Epithelial cell of prostate (primary cell): ENCODE results near the gene MAMLD1.

Source experiments
- DNase-seq: peaks from one replicate; pipeline ENCODE4 v3.0.0-alpha.2; 2011; ENCODE audit warnings: low read depth, low spot score
- H3K27ac ChIP-seq: fragments of 450-650 bp; 2 replicates; pipeline ENCODE4 v1.5.1; 2017; ENCODE audit warnings: mild to moderate bottlenecking

MAMLD1 gene

GRCh38 chrX:150352581-150352980 lies 10.5 kb upstream of the MAMLD1 start:
- H3K27ac ChIP-seq: no peak overlapping the region
- DNase-seq: no peak

DNA sequence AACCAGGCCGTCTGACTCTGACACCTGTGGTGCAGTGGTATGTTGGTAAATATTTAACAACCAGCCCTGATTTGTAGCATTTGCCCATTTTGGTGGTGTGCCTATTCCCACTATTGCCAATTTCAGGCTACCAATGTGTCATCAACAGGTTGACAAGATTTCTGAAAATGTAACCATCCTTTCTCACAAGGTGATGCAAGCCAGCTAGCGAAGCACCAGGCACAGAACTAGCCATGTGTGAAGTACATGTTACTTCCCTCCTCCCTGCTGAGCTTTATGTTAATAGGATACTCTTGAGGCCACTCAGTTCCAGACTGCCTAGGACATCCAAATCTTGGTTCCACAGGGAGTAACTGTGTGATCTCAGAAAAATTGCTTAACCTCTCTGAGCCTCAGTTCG lies 7.2 kb upstream of the MAMLD1 start:
- H3K27ac ChIP-seq: no peak overlapping the region
- no peak for DNase-seq

- H3K27ac ChIP-seq: no peak overlapping the region
- no peak for DNase-seq
Observed at GRCh38 chrX:150357790-150358189, 5.3 kb upstream of the MAMLD1 start.

GRCh38 chrX:150358651-150359050 lies 4.5 kb upstream of the MAMLD1 start:
- H3K27ac ChIP-seq: no peak overlapping the region
- DNase-seq: no peak

DNA sequence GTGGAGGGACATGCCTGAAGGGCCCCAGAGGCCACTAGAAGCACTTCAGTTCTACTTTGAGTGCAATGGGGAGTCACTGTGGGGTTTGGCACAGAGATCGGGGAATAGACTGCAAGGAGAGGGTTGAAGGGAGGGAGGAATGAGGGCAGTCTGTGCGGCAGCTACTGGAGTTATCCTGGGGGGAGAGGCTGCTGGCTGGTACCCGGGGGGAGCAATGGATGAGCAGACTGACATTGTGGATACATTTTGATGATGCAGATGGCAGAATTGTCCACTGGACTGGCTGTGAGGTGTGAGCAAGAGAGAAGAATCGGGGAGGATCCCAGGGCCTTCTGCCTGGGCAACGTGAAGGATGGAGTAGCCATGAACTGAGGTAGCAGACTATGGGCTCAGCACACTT lies 2.8 kb upstream of the MAMLD1 start:
- DNase-seq: no peak
- H3K27ac ChIP-seq: no peak overlapping the region

GRCh38 chrX:150361070-150361776 lies 1.9 kb upstream of the MAMLD1 start:
- H3K27ac ChIP-seq: no peak overlapping the region
- no peak for DNase-seq

DNA sequence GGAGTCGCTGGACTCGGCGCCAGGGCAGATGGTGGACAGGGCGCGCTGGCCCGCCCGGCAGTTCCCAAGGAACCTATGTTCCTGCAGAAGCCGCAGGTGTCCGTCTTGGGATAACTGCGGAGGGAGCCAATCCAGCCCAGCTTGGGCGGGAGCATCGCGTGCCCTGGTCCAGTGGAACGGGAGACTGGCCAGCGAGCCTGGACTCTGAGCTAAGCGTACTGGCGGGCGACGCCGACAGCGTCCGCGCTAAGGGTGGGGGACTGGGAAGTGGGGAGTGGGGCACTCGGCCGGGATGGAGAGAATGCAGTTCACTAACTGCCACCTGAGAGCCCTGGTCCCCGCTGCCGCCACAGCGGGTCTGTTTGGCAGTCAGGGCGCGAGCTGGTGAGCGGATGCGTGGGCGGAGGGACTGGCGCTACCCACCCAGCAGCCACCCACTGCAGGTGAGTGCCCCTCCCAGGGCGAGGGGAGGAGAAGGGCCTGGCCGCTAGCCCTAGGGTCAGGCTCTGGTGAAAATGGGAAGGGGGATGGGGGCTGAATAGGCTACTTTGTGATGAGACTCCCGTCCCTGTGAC lies 1.3 kb upstream of the MAMLD1 start:
- no peak overlapping the region for H3K27ac ChIP-seq
- no peak for DNase-seq

- no peak for DNase-seq
- H3K27ac ChIP-seq: no peak overlapping the region
Observed at GRCh38 chrX:150363561-150364346, 637 bp downstream of the MAMLD1 start.

GRCh38 chrX:150364347-150365050 lies 1.4 kb downstream of the MAMLD1 start:
- no peak overlapping the region for H3K27ac ChIP-seq
- DNase-seq: no peak

- no peak for DNase-seq
- H3K27ac ChIP-seq: no peak overlapping the region
Observed at GRCh38 chrX:150365051-150365989, 2.2 kb downstream of the MAMLD1 start.

- peak overlapping the region; percentile 9 for H3K27ac ChIP-seq
- no peak for DNase-seq
Observed at GRCh38 chrX:150365990-150366911, 3.1 kb downstream of the MAMLD1 start.

DNA sequence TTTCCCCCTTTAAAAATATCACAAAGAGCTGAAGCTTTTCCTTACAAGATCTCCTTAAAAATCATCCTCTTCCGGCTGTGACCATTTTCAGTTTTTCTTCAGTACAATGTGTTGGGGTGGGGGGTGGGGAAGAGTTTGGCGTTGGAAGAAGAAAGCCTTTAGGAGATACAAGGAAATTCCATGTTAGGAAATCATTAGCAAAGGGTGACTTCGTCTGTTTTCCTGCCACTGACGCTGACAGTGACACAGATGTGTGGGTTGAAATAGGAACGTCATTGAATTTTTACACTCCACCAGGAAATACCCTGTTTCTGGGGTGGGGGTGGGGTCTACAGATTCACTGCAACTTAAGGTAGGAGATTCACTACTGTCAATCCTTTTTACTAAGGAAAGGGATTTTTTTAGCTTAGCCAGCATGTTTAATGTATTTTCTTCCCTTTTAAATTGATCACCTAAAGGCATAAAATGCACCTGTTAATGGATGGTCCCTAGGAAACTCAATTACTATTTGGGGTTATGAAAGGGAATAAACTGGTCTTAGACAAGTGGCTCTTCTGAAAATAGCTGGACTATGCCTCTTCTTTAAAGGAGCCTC lies 3.9 kb downstream of the MAMLD1 start:
- H3K27ac ChIP-seq: peak overlapping the region; percentile 9
- DNase-seq: no peak

DNA sequence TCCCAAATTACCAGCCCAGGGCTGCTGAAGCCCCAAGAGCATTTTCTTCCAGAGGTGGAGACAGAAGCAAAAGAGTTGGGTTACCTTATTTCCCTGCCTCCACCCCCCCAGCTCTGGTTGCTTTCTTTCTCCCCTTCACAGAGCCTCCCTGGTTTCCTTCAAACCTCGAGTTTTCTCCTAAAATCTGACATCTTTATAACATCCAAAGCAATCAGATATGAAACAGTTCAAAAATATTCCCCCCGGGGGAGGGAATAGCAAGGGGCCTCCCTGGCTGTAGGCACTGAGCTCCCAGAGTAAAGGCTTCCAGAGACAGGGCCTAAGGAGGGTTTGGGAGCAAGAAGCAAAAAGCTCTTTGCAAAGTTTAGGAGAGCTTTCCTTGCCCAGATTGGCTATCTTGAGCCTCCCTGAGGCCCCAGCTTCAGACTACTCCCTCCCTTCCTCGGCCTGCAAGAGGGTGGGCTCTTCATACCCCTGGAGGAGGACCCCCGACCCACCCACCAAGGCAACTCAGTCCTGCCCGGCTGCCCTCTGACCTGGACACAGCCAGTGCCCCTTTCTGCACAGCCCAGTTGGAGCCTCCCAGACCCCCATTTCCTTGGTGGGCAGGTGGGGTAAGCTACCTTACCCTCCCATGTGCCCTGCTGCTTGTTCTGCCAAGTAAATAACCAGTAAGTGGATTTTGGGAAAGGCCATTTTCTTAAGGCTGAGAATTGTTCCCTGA lies 7.6 kb downstream of the MAMLD1 start:
- H3K27ac ChIP-seq: no peak overlapping the region
- no peak for DNase-seq

DNA sequence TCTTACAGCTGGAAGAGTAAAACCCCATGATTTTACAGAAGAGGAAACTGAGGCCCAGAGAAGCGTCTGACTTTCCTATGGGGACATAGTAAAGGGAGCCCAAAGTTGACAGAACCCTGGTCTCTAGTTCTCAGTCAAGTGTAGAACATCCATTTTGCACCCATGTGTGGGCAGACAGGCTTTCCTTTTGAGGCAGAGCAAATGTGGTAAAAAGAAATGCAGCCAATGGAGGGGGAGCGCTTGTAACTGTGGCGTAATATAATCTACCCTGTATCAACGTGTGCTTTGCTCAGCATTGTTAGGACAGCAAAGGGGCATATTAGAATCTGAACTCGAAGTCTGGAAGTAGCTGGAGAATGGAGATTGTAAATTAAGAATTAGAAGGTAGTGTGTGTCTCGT lies 8.8 kb downstream of the MAMLD1 start:
- no peak overlapping the region for H3K27ac ChIP-seq
- no peak for DNase-seq

DNA sequence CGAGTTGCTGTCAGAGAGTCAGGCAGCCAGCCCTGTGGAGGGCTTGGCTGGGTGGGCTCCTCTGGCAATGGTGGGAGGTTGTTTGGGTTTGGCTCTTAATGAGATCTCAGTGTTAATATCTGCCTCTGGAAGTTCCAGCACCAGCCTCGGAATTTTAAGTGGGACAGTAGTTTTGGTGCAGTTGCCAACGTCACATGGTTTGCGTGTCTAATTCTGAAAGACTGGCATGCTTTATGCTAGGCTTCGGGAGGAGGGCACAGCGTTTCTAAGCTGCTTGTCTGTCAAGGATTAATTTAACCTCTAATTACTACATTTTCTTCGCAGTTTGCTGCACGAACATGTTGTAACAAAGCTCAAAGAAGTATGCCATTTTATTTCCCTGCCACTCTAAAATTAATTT lies 9.2 kb downstream of the MAMLD1 start:
- DNase-seq: no peak
- H3K27ac ChIP-seq: no peak overlapping the region

- no peak for DNase-seq
- H3K27ac ChIP-seq: no peak overlapping the region
Observed at GRCh38 chrX:150372756-150373155, 9.6 kb downstream of the MAMLD1 start.

DNA sequence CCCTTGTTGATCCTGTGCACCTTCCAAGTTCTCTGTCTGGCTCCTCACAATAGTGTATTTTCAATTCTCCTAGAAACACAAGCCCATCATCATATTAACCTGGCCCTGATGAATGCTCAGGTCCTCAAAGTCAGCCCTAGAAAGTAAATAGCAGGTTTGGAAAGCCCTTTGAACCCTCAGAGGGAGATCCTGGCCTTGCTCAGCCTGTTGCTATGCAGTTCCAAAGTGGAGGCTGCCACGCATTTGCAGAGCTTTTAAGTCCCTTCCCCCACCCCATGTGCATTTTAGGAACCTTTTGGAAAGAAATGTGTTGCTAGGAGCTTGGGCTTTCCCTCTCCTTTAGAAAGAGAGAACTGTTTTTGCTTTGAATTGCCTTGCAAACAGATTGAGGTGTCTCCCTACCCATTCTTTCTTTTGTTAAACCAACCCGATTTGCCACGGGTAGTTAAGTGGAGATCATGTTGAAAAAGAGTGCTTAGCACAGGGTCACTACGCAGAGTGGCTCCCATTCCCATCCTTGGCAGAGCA lies 12.2 kb downstream of the MAMLD1 start:
- H3K27ac ChIP-seq: no peak overlapping the region
- no peak for DNase-seq

DNA sequence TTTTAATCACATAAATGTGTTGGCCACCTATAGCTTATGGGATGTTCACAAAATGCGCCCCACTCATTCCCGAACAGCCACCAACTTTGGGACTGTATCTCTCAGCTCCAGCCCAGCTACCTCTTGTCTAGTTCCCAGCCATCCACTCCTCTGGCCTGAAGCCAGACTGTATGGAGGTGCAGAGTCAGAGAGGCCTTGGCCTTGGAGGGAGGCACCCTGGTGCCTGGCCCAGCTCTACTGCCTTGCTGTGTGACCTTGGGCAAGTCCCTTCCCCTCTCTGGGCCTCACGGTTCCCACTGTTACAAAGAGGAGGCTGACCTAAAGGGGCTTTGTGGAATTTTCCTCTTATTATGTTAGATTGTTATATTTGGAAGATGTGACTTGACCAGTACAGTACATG lies 13.9 kb downstream of the MAMLD1 start:
- no peak overlapping the region for H3K27ac ChIP-seq
- no peak for DNase-seq
